ENCODE measurements around the gene NOTCH3. TPM values are rescaled to one million over a fixed set of nuclear protein-coding genes. Genes with fewer than 3 reads are reported as not detected.

Gene NOTCH3
- total RNA-seq, 1 donor from 2014 or later: 124 TPM

DNA sequence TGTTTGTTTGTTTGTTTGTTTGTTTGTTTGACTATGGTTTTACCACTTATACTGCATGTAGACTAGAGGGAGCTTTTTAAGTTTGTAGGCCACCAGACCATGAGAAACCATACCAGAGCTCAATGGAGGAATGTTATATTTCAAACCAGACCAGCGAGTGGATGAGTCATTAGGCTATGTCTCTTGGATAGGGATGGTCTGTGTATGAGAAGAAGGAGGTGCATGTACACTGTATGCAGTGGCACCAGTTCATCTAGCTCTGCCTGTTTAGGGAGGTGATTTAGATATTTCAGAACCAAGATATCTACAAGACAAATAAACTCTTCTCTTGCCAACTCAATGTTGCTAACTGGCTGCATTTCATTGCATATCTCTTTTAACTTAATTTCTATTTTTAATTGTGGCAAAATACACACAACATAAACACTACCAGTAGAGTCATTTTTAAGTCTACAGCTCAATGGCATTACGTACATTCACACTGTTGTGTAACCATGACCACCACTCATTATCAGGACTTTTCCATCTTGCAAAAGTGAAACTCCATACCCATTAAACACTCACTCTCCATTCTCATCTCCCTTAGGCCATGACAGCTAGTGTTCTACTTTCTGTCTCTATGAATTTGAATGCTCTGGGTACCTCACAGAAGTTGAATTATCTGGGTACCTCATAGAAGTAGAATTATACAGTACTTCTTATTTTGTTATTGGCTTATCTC is 64.4 kb downstream of the NOTCH3 start:
- intact Hi-C loops (cut with DNase I): no loop called here
- DNase-seq (ENCODE audit: low spot score) (no peak), ATAC-seq (no peak)

DNA sequence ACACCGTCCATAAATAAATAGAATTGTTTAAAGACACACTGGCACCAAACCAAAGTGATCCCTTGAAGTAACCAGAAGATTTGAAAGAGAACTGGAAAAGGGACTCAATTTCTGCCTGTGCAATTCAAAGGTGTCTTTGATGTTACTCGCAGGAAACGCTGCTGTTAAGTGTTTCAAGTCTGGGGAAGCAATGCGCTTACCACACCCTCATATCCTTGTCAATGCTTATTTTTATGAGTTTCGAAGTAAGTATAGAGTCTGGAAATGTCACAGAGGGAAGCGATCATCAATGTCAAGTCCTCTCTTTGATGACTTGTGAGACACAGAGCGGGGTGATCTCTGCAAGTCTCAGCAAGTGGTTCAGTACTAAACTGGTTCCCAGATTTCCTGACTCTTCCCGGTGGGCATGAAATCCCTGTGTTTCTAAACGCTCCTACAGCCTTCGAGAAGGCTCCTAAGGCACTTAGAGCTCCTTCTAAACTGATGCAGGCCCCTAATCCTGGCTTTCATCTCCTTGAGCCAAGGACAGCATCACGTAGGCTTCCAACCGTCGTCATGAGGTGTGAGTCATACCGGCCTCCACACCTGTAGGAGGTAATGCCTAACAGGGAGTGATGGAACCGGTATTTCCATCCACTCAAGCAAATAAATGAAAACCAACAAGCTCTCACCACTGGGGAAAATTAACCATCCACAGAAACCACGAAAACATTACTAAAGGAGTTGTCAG is 70.8 kb downstream of the NOTCH3 start:
- DNase-seq (ENCODE audit: low spot score): peak; percentile 6
- ATAC-seq: no peak
- intact Hi-C loops (cut with DNase I): no loop called here

DNA sequence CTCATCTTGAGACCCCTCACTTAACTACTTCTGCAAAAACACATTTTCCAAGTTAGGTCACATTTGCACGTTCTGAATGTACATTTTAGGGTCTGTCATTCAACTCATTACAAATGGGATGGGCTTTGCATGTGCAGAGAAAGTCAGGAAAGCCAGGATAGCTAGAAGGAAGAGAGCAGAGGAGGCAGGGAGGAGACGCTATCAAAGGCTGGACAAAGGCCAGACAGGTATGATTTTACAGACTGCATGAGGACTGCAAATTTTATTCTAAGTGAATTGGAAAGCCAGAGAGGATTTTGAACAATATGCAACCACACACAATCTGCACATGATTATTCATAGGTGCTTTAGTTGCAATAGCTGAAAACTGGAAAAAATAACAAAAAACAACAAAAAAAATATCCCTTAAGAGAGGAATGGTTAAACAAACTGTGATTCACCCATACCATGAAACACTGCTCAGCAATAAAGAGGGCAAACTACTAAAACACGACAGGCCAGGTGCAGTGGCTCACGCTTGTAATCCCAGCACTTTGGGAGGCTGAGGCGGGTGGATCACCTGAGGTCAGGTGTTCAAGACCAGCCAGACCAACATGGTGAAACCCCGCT is 72.5 kb downstream of the NOTCH3 start:
- no peak for ATAC-seq
- no peak for DNase-seq (ENCODE audit: low spot score)
- intact Hi-C loops (cut with DNase I): no loop called here

DNA sequence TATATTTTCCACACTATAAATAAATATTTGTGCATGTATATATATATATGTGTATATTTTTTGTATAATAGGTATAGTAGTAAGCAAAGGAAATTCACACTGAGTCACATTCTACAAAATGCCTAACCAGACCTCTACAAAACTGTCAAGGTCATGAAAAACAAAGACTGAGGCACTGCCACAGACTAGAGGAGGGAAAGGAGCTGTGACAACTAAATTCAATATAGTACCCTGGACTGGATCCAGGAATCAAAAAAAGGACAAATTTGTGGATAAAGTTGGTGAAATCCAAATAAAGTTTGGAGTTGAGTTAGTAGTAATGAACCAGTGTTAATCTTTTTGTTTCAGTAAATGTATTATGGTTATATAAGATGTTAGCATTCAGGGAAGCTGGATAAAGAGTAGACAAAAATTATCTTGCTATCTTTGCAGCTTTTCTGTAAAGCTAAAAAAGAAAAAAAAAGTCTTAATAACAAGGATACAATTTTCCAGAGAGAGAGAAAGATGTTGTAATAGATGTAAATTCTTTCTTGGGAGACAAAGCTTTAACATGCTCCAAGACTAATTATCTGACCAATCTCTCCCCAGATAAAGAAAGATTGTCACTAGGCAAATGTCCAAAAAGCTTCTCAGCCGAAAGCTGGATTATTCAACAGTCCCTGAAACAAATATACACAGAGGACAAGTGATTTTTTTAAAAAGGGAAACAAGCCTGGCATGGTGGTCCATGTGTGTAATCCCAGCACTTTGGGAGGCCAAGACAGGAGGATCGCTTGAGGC is 74.5 kb downstream of the NOTCH3 start:
- ATAC-seq (no peak), DNase-seq (ENCODE audit: low spot score) (no peak)
- intact Hi-C loops (cut with DNase I): no loop called here

DNA sequence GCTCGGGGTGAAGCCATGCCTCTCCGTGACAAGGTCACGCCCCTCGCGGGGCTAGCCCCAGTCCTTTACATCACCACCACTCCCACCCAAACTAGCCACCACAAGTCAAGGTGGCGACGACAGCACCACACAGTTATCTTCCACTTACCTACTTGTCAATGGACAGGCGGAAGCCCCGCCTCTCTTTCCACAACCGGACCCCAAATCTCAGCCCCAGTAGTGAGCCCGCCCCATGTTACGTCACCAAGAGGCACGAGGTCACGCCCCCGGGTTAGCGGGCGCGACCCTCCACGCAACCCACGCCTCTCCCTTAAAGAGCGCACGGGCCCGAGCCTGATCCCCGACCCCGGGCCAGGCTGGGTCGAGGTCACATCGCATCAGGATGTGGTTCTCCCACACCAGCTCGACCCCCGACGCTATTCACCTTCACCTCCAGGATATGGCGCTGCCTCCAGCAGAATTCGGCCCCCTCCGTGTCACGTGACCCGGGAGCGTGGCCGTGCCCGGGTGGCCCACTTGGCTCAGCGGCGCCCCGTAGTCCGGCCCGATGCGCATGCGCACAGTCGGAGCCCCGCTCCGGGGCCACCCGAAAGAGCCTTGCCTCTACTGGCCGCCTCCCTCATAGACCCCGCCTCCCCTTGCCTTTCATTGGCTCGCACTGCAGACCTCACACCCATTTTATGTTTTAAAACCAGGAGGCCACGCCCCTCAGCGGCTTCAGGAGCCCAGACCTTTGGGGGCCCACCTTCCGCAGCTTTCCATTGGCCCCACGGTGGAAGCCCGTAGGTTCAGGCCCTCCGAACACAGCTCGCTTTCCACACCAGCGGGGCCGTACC is 75.3 kb downstream of the NOTCH3 start:
- intact Hi-C loops (cut with DNase I): no loop called here

DNA sequence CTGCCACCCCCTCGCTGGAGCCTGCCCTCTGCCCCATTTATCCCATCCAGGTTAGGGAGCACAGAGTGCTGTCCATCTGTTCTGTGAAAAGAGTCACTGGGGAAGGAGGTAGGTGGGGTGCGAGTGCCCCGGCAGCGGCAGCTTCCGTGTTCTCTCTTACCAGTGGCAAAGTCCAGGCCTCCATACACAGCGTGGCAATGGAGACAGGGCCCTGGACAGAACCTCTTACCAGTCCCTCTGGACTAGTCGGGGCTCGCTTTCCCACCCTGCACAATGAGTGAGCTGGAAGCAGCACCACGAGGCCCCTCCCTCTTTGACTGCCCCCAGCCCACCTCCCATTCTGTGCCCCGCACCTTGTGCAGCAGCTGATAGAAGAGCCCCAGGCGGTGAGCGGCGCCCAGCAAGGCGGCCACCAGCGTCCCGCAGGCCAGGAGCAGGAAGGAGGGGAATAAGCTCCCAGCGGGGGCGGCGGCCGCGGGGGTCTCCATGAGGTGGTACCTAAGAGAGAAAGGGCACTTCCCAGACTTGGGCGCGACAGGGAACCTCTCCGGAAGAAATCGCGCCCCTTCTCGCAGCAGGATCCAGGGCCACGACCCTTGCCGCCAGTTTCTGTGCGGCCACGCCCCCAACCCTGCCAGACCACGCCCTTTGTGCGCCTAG is 76.1 kb downstream of the NOTCH3 start:
- ATAC-seq (peak; percentile 19), DNase-seq (ENCODE audit: low spot score) (peak; percentile 89)
- intact Hi-C loops (cut with DNase I): no loop called here

More for the DNA sequence above, 75.3 kb downstream of the NOTCH3 start:
- DNase-seq (ENCODE audit: low spot score): peak; percentile 99
- peak; percentile 99 for ATAC-seq

DNA sequence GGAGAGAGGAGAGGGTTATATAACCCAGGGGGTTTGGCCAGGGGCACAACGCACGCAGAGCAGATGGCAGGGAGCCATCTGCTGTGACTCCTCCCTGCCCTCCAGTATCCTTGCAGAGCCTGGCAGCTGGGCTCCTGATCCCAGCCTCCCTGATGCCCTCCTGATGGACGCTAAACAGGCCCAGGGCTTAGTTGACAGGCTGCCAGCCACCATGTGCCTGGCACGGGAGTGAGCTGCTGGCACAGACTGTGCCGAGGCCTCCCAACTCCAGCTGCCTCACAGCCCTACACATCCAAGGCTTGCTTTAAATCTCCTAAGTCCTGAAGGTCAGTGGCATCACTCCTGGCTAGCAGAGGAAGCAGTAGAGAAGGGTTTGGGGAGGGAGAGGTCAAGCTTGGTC is 76.9 kb downstream of the NOTCH3 start:
- ATAC-seq: no peak
- intact Hi-C loops (cut with DNase I): no loop called here
- peak; percentile 67 for DNase-seq (ENCODE audit: low spot score)

DNA sequence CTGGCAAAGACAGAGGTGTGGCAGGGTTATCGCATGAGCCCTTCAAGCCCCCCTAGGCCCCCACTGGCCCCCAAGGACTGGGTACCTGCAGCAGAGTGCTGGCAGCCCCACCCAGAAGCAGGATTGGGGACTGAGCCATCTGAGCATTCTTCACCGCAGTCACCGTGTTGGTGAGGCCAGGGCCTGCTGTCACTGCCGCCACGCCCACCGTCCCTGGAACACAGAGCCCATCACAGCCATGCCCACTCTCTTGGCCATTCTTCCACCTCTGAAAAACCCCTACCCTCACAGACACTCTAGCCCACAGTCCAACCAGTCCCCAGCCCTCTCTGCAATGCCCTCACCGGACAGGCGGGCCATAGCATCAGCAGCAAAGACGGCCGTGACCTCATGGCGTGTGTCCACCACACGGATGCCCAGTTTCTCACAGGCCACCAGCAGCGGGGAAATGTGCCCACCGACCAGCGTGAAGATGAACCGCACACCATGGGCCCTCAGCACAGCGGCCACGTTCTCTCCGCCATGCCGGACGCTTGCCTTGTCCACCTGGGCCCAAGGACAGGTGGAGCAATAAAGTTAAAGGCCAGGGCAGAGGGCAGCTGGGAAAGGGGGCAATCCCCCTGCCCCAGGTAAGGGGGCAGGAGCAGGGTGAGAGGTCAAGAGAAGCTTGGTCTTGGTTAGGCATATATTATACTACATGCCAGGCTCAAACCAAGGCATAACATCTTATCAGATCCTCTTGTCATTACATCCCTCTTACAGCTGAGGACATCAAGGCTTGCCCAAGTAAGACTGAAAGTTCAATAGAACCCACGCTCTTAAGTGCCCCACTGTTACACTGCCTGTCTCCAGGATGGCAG is 77.5 kb downstream of the NOTCH3 start:
- intact Hi-C loops (cut with DNase I): no loop called here
- DNase-seq (ENCODE audit: low spot score) (no peak), ATAC-seq (no peak)

DNA sequence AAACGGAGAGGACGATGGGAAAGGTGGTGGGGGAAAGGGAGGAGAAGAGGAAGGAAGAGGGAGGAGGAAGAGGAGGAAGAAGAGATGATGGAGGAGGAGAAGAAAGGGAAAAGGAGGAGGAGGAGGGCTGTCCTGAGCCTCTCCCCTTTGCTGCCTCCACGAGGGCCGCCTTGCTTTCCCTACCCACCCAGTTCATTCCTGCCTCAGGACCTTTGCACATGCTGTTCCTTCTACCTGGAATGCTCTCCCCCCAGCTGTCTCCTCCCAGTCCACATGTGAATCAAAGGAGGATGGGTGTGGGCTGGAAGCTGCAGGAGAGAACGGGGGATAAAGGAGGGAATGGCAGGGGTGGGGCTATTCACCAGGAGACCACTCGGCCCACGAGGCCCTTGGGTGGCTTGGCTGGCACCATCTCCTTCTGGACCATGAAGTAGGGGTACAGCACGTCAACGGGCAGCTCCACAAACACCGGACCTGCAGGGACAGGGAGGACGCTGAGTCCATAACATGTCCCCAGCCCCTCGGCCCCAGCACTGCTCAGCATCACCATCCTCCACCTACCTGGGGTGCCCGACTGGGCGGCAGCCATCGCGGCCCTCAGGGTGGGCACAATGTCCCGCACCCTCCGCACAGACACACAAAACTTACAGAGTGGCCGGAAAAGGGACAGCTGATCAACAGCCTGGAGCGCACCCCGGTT is 78.3 kb downstream of the NOTCH3 start:
- no peak for DNase-seq (ENCODE audit: low spot score)
- no peak for ATAC-seq
- intact Hi-C loops (cut with DNase I): no loop called here

DNA sequence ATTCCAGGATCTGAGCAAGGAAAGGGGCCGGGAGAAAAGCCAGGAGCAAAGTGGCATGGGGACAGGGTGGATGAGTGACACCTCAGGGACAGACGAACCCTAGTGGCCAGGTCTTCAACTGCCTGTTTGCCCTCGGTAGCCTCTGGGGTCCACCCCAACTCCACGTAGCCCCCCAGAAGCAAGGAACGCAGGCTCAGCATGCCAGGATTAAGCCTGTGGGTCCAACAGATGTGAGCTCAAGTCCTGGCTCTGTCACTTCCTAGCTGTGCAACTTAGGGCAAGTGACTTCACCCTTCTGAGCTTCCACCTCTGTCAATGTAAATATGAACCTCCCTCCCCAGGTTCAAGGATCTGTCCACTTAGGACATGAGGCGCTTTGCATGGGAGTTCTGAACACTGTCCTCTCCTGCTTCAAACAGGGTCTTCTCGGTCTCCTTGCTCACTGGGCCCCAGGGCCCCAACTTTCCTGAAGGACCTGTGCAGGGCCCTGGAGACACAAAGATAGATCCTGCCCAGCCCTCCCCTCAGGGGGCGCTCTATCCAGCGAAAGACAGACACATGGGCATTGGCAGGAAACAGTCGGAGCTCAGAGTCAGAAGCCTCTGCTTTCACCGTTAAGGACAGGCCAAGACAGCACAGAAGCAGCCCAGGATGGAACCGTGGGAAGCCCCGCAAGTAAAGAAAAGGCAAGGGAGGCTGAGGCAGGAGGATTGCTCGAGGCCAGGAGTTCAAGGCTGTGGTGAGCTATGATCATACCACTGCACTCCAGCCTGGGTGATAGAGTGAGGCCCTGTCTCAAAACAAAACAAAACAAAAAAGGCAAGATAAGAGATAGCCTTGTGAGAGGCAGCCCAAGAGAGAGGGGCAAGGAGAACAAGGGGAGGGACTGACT is 80.4 kb downstream of the NOTCH3 start:
- ATAC-seq (no peak), DNase-seq (ENCODE audit: low spot score) (no peak)
- intact Hi-C loops (cut with DNase I): no loop called here

DNA sequence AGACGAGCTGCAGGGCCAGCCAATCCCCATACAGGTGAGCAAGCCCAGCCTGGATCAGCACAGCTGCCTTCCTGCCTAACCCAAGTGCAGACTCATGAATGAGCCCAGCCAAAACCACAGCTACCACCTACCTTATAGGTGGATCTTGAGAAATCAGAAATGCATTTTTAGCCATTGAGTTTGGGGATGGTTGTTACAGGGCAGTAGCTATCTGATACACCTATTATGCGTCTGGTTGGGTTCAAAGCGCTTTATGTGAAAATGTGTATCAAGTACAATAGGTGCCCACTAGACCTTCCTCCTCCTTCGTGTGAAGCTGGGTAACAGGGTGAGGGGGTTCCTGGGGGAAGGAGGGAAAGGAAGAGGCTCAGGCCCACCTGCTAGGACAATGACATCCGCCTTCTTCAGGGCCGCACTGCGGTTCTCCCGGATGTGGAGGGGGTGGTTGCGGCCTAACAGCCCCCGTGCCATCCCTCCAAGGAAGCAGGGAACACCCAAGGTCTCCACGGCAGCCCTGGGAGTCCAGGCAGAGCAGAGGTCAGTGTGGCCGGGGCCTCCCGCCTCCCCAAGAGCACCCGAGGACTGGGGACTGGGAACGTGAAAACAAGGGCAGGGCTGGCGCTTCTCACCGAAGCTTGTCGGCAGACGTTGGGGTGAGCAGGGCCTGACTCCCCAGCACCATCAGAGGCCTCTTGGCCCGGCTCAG is 81.9 kb downstream of the NOTCH3 start:
- intact Hi-C loops (cut with DNase I): no loop called here
- DNase-seq (ENCODE audit: low spot score) (no peak), ATAC-seq (no peak)

DNA sequence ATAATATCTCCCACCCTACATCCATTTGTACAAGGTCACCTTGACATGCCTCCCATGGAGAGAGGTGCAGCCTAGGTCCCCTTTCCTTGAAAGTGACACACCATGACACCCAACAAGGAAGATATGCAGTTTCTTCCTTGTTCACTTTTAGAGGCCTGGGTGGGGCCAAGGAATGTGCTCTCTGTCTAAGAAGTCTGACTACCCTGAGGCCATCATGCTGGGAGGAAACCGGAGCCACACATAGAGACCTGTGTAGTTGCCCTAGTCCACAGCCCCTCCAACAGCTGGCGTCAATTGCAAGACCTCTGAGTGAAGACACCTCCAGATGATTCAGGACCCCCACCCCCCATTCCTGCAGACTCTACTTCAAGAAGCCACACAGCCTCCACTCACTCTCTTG is 82.5 kb downstream of the NOTCH3 start:
- no peak for ATAC-seq
- intact Hi-C loops (cut with DNase I): no loop called here

DNA sequence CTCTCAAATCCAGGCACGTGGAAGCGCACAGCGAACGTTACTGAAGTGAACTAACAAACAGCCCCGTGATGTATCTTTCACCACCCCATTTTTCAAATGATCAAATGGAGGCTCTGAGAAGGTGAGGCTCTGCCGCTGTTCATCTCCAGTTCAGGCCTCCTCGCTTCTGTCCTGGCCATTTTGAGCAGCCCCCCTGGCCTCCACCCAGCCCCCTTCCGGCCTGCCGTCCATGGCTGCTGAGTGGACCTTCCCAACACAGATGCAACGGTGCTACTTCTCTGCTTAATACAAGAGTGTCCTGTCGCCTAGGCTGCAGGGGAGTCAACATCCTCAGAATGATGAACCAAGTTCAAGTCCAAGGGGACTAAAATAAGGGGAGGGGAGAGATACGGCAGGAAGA is 83.9 kb downstream of the NOTCH3 start:
- no peak for DNase-seq (ENCODE audit: low spot score)
- intact Hi-C loops (cut with DNase I): no loop called here
- ATAC-seq: no peak

More for the DNA sequence above, 82.5 kb downstream of the NOTCH3 start:
- DNase-seq (ENCODE audit: low spot score): no peak

DNA sequence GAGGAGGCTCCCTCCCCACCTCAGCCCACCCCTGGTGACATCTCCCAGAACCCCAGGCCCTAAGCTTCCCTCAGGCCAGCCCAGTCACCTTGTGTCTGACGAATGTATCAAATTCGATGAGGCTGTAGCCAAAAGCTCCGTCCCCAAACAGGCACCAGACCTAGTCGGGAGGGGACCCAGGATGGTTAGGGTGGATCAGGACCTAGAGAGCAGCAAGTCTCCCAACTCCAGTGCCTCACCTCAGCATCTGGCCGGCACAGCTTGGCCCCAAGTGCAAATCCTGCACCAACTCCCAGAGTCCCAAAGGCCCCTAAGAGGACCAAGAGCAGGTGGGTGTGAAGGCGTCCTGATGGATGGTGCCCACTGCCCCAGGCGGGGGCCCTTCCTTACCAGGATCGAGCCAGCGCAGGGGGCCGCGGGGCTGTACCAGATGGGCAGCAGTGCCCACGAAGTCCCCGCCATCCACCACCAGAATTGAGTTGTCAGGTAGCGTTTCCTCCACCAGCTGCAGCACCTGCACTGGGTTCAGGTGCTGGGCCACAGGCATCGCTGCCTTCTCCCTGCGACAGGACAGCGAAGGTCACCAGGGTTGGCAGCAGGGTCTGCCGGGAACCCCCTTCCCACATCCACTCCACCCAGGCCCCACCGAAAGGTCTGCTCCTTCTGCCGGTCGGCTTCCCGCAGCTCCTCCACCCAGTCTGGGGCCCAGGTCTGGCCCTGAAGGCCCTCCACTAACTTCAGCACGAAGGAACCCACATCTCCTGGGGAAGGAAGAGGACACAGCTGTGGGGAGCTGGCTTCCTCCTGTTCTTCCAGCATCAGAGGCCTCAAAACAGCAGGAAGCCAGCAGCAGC is 84.8 kb downstream of the NOTCH3 start:
- DNase-seq (ENCODE audit: low spot score): no peak

More for the DNA sequence above, 84.8 kb downstream of the NOTCH3 start:
- intact Hi-C loops (cut with DNase I): no loop called here
- ATAC-seq: no peak
